ENCODE data around the gene SIGLEC15. TPM values are rescaled to one million over a fixed set of nuclear protein-coding genes. Genes with fewer than 3 reads are reported as not detected.
A peak's percentile ranks its signal among the peaks of the same experiment; 100 is the strongest.
"Not testable (repeated sequence)": the region's sequence is repeated elsewhere in the genome, so short reads cannot be mapped to it uniquely, and the experiment has no call there.

Gene SIGLEC15
- total and polyA plus RNA-seq, 2 experiments from 2014 or later = 0.62 TPM; not detected in 1

- no peak overlapping the region for H3K4me3 ChIP-seq
- H3K4me1 ChIP-seq (ENCODE audit: low read depth) = no peaks in the 10 kb centered on the region
- no peaks in the 10 kb centered on the region for H3K36me3 ChIP-seq
- no peak for TF ChIP-seq CTCF (IDR thresholded peaks at IDR 0.05; ENCODE audit: low read depth, low read length)
- H3K9me3 ChIP-seq (ENCODE audit: low read depth) = no peaks in the 10 kb centered on the region
- peak in 1 of 2 donors; percentile 78 for DNase-seq (ENCODE audit: low read depth in 1 of 2, low spot score in 1 of 2)
- no peak overlapping the region for H3K27ac ChIP-seq
- H3K27me3 ChIP-seq = no peaks in the 10 kb centered on the region
These were observed 19.2 kb upstream of the SIGLEC15 start for GRCh38 chr18:45806226-45806625.

- not testable (repeated sequence) for H3K4me1 ChIP-seq (ENCODE audit: low read depth); H3K27me3 ChIP-seq; H3K36me3 ChIP-seq; DNase-seq (ENCODE audit: low read depth in 1 of 2, low spot score in 1 of 2); H3K4me3 ChIP-seq; H3K27ac ChIP-seq; H3K9me3 ChIP-seq (ENCODE audit: low read depth)
These were observed 18.3 kb upstream of the SIGLEC15 start for GRCh38 chr18:45807144-45807543.

- not testable (repeated sequence) for H3K27ac ChIP-seq; H3K4me3 ChIP-seq; DNase-seq (ENCODE audit: low read depth in 1 of 2, low spot score in 1 of 2); H3K36me3 ChIP-seq; H3K9me3 ChIP-seq (ENCODE audit: low read depth); H3K27me3 ChIP-seq; H3K4me1 ChIP-seq (ENCODE audit: low read depth)
These were observed 10.7 kb upstream of the SIGLEC15 start for GRCh38 chr18:45814733-45815132.

- H3K27me3 ChIP-seq = no peaks in the 10 kb centered on the region
- no peak for DNase-seq (ENCODE audit: low read depth in 1 of 2, low spot score in 1 of 2)
- H3K4me1 ChIP-seq (ENCODE audit: low read depth) = no peaks in the 10 kb centered on the region
- no peak for TF ChIP-seq CTCF (IDR thresholded peaks at IDR 0.05; ENCODE audit: low read depth, low read length)
- no peak overlapping the region for H3K4me3 ChIP-seq
- H3K9me3 ChIP-seq (ENCODE audit: low read depth) = no peaks in the 10 kb centered on the region
- H3K36me3 ChIP-seq = no peaks in the 10 kb centered on the region
- H3K27ac ChIP-seq = no peak overlapping the region
These were observed 7.9 kb upstream of the SIGLEC15 start for GRCh38 chr18:45817543-45817942.

GRCh38 chr18:45818765-45819164 is 6.7 kb upstream of the SIGLEC15 start:
- not testable (repeated sequence) for H3K4me3 ChIP-seq; H3K27ac ChIP-seq; H3K9me3 ChIP-seq (ENCODE audit: low read depth); H3K36me3 ChIP-seq; H3K27me3 ChIP-seq; H3K4me1 ChIP-seq (ENCODE audit: low read depth)
- peak in 1 of 2 donors; percentile 39 for DNase-seq (ENCODE audit: low read depth in 1 of 2, low spot score in 1 of 2)

GRCh38 chr18:45820106-45820745 is 5.2 kb upstream of the SIGLEC15 start:
- H3K36me3 ChIP-seq = no peaks in the 10 kb centered on the region
- H3K4me3 ChIP-seq = no peak overlapping the region
- H3K4me1 ChIP-seq (ENCODE audit: low read depth) = no peaks in the 10 kb centered on the region
- no peaks in the 10 kb centered on the region for H3K9me3 ChIP-seq (ENCODE audit: low read depth)
- no peaks in the 10 kb centered on the region for H3K27me3 ChIP-seq
- TF ChIP-seq CTCF (IDR thresholded peaks at IDR 0.05; ENCODE audit: low read depth, low read length) = no peak
- no peak overlapping the region for H3K27ac ChIP-seq
- DNase-seq (ENCODE audit: low read depth in 1 of 2, low spot score in 1 of 2) = no peak

GRCh38 chr18:45821026-45821425 is 4.4 kb upstream of the SIGLEC15 start:
- no peak overlapping the region for H3K27ac ChIP-seq
- no peaks in the 10 kb centered on the region for H3K9me3 ChIP-seq (ENCODE audit: low read depth)
- H3K4me1 ChIP-seq (ENCODE audit: low read depth) = no peaks in the 10 kb centered on the region
- no peak overlapping the region for H3K4me3 ChIP-seq
- DNase-seq (ENCODE audit: low read depth in 1 of 2, low spot score in 1 of 2) = no peak
- no peaks in the 10 kb centered on the region for H3K36me3 ChIP-seq
- H3K27me3 ChIP-seq = no peaks in the 10 kb centered on the region
- no peak for TF ChIP-seq CTCF (IDR thresholded peaks at IDR 0.05; ENCODE audit: low read depth, low read length)
